ENCODE measurements around the gene RSPH9. TPM values are rescaled to one million over a fixed set of nuclear protein-coding genes. Genes with fewer than 3 reads are reported as not detected.

The RSPH9 gene
- total RNA-seq, 1 donor from 2014 or later, result not detected

DNA sequence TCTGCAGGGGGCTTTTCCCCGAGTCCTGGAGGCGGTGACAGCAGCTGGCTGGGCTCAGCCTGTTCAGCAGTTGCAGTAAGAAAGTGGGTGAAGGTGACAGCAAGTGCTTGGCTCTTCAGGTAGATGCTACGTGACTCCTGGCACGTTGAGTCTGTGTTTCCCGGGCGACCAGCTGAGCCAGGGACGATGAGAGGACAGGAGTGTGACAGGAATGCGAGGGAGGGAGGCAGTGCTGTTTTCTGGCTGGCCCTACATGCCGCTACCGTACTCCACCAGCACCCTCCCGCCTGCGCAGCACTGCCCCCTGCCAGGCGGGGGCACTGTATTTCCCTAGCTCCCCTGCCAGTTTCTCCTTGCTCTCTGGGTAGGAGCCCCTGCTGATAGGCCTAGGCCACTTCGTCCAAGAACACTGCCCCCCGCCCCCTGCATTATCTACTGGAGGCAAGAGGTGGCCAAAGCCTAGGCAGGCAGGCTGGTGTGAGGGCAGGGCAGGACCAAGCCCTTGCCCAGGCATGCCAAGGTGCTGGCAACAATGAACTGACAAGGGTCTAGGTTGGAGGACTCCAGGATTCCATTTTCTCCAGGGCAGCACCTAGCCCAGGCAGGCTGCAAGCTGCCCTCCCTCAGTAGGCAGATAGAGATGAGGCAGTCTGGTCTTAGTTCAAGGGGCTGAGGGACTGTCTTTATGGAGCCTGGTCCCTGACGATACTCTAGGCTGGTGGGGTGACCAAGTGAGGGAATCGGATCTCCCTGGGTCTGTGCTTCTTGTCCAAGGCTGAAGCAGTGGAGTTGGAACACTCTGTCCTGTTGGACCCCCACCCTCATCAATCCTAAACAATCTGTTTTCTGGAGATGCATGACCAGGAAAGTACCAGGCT, 23.6 kb downstream of the RSPH9 start:
- peak; percentile 78 for ATAC-seq

DNA sequence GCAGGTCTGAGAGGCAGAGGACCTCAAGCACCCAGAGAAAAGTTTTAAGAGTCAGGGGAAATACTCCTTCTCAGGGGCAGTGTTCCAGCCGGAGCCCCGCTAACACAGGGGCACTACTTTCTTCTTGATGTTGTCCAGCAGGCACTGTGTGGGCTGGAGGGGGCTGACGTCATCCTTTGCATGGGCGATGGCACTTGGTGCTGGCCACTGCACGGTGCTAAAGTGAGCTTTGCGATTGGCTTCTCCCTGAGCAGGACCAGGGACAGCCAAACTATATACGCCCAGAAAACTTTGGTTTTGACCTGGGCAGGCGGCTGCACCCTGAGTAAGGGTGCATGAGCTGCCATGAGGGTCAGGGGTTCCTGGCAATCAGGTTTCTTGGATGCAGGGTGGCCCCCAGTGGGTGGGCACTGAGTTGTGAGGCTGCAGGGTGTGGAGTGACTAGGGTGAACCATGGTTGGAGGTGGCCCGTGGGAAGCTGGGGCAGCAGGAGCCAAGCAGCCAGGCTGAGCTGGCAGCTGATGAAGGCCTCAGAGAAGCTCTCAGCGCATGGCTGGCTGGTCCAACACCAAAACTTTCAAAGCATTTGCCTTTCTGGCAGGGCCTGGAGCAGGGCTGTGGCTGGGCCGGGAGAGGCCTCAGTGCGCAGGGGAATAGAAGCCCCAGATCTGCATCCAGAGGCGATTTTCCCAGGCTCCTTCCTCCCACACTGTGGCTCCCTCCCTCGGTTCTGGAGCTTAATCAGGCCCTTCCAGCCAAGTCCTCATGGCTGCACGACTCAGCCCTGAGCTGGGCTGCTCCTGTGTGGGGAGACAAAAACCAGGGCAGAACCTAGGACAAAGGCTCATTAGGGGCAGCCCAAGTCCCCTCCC, 24.4 kb downstream of the RSPH9 start:
- ATAC-seq, result no peak

DNA sequence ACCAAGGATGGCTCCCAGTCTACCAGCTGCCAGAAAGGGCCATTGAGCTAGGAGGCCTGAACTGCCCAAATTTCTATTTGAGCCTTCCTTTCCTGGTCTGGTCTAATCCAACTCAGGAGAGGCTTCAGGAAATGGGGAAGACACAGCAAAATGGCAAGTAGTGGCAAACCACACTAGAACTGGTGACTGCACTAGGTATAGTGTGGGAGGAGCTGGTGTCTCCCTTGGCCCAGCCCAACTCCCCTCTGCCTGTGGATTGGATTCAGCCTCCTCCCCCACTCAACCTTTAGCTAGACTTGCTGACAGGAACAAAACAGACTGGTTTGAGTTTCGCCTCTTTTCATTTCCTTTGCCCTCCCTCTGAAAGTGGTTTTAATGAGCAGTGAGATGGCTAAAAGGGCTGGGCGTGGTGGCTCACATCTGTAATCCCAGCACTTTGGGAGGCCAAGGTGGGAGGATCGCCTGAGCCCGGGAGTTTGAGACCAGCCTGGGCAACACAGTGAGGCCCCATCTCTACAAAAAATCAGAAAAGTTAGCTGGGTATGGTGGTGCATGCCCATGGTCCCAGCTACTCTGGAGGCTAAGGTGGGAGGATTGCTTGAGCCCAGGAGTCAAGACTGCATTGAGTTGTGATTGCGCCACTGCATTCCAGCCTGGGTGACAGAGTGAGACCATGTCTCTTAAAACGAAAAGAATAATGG, 25.2 kb downstream of the RSPH9 start:
- peak; percentile 72 for ATAC-seq

DNA sequence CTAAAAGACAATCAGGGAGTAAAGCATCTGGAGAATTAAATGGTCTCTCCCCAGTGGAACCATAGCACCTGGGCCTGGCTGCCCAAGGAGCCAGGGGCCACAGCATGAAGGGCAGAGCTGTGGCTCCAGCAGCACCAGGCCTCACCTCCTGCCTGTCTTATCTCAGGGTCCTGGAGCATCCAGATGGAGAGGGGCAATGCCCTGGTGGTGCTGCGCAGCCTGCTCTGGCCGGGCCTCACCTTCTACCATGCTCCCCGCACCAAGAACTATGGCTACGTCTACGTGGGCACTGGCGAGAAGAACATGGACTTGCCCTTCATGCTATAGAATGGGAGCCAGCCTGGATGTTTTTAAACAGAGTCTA, 25.8 kb downstream of the RSPH9 start:
- no peak for ATAC-seq

DNA sequence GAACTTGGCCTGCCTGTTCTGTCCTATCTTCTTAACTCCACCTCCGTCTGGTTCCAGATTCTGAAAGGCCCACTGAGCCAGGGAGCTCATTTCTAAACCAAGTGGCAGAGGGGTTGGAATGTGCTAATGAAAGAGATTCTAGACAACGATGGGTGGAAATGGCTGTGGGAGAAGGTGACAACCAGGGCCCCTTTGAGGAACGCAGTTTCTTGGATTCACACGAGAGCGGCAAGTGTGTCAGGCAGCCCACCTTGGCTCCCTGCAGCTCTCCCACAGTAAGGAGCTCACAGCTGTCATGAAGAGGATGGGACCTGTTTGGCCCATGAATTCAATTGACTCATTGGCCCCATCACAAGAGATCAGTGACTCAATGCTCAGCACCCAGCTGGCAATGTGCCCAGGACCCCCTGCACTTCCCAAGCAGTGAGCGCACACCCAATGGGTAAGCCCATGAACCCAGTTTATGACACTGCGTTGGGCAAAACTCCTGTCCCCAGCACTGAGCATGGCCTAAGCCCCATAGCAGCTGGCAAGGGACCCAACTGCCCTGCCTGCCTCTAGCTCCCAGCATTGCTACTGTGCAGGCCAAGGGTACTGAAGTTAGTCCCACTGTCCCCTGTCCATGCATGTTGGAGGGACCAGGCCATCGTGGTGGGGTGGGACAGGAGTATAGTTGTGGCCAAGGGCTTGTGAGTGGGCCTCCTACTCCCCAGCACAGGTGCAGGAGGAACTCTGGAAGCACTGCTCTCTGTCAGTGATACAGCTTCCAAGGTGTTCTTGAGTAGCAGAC, 26.4 kb downstream of the RSPH9 start:
- no peak for ATAC-seq

DNA sequence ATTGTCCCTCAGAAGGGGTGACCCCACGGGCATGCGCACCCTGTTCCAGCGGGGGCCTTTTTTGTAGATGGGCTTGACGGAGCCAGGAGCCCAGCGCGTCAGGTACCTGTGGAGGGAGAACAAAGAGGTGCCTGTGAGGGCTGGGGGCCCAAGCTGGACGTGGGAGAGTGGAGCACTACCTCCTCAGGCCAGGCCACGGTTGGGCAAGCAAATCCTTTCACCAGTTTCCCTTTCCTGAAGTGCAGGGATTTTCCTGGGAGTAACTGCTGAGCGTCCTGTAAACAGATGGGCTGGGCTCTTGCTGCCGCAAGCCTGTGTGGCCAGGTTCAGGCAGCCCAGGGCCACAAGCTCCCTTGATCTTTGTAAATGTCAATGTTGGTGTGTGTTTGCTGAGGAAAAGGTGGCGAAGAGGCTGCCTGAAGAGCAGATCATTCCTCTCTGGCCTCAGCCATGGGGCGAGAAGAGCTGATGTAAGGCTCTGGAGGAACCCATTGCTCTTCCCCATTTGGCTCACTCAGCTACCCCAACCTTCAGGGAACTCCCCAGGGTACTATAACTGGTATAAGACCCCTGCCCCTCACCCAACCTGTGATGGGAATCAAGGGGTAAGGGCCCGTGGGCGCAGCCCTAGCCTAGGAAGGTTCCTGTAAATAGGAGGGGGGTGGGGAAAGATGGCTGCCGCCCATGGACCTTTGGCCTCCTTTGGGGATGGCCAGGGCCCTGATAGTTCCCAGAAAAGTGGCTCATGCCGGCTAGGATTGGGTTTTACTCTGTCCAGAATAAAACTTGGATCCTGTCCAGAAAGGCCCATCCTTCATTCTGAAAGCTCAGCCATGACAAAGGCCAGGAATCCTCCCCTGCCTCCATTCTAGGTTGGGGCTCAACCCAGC, 27.2 kb downstream of the RSPH9 start:
- no peak for ATAC-seq

DNA sequence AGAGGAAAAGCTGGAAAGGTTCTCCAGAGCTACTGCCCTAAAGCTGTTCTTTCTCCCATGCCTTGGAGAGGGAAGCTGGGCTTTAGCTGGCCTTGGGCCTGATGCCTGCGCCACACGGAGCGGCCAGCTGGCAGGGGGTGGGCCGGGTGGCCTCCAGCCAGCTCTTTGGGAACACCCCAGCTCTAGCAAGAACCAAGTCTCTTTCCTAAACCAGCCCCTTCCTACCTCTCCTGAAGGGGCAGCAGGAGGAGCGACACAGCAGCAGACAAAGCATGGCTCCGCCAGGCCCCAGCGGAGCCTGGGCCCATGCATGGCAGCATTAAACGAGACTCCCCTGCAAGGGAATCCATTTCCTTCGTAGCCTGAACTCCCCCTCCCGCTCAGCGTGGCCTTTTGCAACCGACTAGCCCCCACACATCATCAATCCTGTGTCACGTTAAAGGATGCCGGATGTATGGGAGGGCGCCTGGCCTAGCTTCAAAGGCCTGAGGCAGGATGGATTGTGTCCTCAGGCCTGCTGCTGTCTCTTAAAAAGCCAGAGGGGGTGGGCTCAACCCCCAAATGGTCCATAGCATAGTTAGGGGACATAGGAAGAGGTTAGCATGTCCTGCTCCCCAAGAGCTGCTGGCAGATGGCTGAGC, 28.7 kb downstream of the RSPH9 start:
- ATAC-seq, result no peak

DNA sequence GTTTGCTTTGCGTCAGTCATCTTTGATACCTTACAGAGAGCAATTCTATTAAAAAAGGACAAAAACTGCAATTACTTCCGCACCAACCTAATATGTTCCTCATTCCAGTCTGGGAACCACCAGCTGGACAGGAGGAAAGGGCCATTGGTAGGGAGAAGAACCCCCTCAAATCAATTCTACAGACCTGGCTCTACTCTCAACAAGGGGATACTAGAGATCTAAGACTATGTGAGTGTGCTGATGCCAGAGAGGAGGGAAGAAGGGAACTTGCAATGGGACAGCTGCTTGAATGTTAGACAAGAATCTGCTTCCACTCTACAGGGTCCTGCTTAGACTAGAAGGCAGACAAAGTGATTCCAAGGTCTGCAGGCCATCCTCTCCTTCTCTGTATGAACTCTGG, 29.5 kb downstream of the RSPH9 start:
- no peak for ATAC-seq

DNA sequence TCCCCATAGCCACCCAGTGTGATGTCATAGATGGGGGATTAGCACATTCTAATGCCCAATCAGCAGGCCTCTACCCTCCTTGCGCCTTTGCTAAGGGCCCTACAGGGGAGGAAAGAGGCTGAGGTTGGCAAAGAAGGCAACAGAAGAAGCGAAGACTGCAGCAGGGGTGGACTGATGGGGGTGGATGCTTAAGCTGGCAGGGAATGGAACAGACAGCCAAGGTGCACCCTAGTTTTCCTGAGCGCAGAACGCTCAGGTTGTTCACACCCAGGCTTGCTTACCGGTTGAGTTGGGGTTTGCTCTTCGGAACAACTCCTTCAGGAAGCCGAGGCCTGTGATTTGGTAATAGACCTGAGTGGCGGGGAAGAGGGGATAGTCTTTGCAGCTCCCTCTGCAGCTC, 30.1 kb downstream of the RSPH9 start:
- no peak for ATAC-seq

DNA sequence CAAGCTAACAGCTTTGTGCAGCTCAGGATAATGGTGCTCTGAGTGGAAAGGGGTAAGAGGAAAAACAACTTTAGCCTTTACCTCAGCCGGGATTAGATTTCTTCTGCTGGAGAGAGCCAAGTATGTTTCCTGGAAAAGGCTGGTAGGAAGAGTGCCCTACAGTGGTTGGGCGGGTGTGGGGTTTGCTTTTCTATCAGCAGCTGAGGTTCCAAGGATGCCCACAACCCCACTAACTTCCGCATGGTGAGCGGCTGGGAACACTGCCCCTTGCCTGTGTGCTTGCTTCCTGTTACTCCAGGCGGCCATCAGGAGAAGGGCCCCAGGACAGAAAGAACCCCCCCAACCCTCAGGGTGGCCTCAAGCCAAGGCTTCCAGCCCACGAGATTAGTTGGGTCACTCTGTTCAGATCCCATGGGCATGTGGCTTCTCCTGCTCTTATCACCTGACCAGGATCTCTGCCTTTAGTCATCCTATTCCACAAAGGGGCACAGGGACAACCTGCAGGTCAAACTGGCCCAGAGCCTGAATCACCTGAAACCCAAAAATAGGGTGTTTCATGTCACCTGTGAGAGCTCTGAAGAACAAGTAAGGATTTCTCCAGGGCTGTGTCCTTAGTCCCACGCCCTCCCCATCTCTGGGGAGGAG, 32.2 kb downstream of the RSPH9 start:
- no peak for ATAC-seq

DNA sequence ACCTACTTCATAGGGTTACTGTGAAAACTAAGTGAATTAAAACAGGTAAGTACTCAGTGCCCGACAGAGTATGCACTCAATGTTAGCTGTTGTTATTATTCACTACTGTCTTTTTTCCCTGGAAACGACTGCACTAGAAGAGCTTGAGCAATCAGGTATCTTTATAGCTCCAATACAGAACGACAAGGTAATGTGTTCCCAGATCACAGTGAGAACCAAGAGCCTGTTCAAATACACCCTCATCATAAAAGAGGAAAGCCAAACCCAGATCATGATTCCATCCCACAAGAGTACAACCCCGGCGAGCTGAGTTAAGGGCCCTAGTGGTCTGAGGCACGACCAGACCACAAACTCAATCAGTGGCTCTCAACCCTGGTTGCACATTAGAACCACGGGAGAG, 32.9 kb downstream of the RSPH9 start:
- ATAC-seq, result no peak

DNA sequence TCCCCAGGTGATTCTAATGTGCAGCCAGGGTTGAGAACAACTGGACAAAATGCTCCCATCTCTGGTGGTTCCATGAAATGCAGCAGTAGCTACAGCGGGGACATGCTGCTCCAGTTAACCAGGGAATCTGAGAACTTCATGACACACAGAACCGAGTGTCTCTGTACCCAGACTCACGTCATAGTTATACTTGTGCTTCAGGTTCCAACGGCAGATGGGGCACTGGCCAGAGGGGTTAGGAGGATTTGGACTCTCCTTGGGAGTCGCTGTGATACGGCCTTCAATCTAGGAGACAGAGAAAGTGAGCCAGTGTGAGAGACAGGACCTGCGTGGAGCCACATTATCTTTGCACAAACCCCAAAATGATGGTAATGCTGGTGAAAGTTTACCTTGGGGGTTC, 33.5 kb downstream of the RSPH9 start:
- ATAC-seq, result no peak

DNA sequence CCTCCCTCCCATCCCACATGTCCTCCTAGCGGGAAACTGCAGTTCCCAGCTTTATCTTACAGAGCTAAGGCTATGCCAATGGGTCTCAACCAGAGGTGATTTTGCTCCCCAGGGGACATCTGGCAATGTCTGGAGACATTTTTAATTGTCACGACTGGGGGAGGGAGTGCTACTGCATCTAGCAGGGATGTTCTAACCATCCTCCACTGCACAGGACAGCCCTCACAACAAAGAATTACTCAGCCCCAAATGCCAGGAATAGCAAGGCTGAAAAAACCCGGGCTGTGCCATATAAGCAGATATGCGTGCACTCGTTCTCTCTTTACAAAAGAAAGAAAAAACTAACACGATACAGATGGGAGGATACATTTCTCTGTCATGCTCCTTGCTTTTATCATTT, 34.2 kb downstream of the RSPH9 start:
- ATAC-seq, result no peak

DNA sequence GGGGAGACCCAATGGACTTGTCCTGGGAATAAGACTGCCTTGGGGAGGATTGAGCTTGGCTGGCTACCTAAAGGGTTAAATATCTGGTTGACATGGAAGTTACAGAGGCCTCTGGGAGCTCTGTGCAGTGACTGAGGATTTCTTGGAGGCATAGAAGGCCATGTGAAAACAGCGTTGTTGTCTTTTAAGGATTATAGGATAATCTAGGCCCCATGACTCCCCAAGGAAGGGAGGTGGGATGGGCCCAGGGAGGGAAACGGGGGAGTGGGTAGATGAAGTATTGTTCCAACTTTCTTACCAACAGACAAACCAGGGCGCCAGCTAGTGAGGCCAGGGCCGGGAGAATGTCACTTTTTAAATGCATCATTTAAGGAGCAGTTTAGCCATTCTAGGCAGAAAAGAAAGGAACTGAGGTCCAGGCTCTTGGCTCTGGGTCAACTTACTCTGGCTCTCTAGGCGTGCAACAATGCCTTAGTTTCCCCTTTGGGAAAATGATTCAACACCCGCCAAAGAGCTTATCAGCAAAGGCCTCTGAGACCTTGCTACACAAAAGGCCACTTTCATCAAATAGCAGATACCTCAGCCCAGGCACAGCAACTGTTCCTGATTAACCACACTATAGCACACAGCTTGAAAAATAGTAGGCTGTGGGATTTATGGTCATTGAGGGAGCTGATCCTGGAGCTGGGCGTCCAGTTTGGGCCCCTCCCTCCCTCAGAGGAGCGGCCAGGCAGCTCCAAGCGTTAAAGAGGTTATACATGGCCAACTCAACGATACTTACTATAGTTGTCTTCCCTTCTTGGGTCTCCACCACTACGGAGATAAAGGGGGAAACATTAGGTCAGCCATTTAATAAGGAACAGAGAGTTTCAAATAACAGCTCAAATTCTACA, 35.7 kb downstream of the RSPH9 start:
- ATAC-seq, result no peak

DNA sequence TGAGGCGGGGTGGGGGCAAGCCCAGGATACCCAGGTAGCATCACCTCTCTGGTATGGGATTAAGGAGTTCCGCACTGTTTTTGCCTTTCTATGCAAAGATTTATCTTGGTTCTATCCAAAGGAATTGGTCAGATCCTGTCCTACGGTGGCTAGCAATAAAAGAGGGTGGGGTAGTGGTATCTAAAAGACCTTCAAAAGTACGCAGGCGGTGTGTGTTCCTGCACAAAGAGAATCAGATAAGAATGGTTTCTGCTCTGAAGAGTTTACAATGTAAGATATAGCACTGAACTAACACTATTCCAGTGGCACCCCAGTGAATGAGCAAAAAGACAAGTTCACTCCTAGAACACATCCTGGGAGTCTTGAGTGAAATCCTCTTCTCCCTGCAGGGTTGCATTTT, 36.5 kb downstream of the RSPH9 start:
- ATAC-seq, result no peak

DNA sequence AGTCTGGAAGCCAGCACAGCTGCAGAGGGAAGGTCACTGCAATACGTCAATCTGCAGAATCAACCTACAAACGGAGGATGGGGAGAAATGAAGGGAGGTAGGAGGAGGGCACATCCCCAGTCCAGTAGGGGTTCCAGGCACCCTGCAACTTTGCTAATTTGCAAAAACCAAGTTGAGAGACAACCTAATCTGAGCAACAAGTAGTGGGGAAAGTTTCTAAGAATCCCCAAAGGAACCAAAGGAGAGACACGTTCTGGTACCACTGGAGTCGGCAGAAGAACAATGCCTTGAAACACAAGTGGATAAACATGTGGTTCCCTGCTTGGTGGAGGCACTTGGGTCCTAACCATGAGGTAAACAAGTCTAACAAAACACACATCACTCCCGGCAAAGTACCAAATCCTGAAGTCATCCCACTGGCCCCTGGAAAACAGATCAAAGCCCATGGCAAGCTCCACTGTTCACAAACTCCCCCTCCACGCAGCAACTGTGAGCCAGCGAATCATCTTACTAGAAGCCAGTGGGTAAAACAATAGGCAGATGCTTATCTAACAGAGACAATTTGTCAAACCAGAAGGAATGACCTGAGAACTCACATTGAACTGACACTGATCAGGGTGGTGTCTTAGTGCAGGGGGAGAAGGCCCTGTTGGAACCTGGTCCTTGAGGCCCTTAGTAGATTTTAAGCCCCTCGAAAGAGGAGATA, 38.0 kb downstream of the RSPH9 start:
- no peak for ATAC-seq

DNA sequence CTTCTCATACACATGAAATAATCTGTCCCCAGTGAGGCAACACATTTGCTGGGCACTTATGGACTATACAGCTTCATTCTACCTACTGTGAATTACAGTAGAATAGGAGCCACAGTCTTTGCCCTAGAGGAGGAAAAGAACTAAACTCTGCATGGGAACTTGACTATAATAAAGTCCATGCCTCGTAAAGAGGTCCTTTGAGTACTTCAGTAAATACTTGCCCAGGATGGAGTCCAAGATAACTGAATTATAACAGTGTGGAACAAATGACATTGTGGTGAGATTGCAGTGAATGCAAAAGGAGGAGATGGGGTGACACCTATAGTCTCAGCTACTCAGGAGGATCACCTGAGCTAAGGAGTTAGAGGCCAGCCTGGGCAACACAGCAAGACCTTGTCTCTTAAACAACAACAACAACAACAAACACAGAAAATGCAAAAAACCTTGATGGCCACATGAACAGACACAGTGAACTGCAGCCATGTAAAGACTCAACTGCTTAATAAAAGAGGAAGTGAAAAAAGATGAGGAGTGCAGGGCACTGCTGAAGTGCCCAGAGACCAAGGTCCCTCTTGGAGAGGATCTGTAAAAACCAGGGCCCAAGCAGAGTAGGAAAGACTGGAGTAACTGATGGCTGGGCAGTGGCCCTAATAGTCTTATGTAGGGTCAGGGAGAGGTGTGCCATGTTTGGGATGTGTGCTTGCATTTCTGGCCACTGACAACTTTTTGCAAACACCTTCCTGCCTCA, 39.0 kb downstream of the RSPH9 start:
- no peak for ATAC-seq

DNA sequence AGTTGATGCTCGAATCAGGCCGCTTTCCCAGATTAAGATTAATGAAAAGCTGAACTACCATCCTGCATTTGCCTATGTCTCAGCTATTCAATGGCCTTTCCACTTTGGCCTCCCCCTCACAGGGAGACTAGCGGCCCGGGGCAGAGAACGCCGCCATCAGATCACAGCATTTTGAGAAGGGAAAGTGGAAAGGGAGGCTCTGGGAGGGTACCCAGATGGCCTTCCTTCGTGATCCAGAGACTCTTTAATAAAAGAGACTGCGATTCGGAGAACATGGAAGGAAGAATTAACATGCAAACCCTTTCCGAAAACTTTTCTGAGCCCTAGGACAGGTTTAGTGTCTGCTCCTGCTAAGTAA, 42.2 kb downstream of the RSPH9 start:
- ATAC-seq, result no peak

Data from esophagus mucosa (tissue), 1 donor.